ENCODE data around the gene DEFB126.
"Not testable (repeated sequence)": the region's sequence is repeated elsewhere in the genome, so short reads cannot be mapped to it uniquely, and the experiment has no call there.

The DEFB126 gene

GRCh38 chr20:142290-142689, at the start of gene DEFB126:
DEFB126 (plus strand) TSS chr20:142590; CDS start chr20:142629, 39 bp downstream.
- no peak for DNase-seq (ENCODE audit: low read depth, low spot score)

- no peak for DNase-seq (ENCODE audit: low read depth, low spot score)
Measured at GRCh38 chr20:93641-94040, 48.7 kb upstream of the DEFB126 start.

- no peak for DNase-seq (ENCODE audit: low read depth, low spot score)
Measured at GRCh38 chr20:95215-95614, 47.2 kb upstream of the DEFB126 start.

- not testable (repeated sequence) for DNase-seq (ENCODE audit: low read depth, low spot score)
Measured at GRCh38 chr20:97691-98090, 44.7 kb upstream of the DEFB126 start.

- no peak for DNase-seq (ENCODE audit: low read depth, low spot score)
Measured at GRCh38 chr20:101975-102374, 40.4 kb upstream of the DEFB126 start.

- DNase-seq (ENCODE audit: low read depth, low spot score) = no peak
Measured at GRCh38 chr20:103456-103855, 38.9 kb upstream of the DEFB126 start.

- no peak for DNase-seq (ENCODE audit: low read depth, low spot score)
Measured at GRCh38 chr20:112396-112795, 30.0 kb upstream of the DEFB126 start.

GRCh38 chr20:117518-117917, 24.9 kb upstream of the DEFB126 start:
- no peak for DNase-seq (ENCODE audit: low read depth, low spot score)

GRCh38 chr20:129786-130323, 12.5 kb upstream of the DEFB126 start:
- not testable (repeated sequence) for DNase-seq (ENCODE audit: low read depth, low spot score)

- no peak for DNase-seq (ENCODE audit: low read depth, low spot score)
Measured at GRCh38 chr20:137668-138490, 4.5 kb upstream of the DEFB126 start.

GRCh38 chr20:145877-146276, 3.5 kb downstream of the DEFB126 start:
- no peak for DNase-seq (ENCODE audit: low read depth, low spot score)

GRCh38 chr20:152131-152530, 9.7 kb downstream of the DEFB126 start:
- DNase-seq (ENCODE audit: low read depth, low spot score) = no peak

- DNase-seq (ENCODE audit: low read depth, low spot score) = no peak
Measured at GRCh38 chr20:157154-157553, 14.8 kb downstream of the DEFB126 start, which contains the start of gene DEFB127. DEFB127 (plus strand) TSS chr20:157454; CDS start chr20:157545, 91 bp downstream.

- no peak for DNase-seq (ENCODE audit: low read depth, low spot score)
Measured at GRCh38 chr20:164618-165017, 22.2 kb downstream of the DEFB126 start.

GRCh38 chr20:168876-169275, 26.5 kb downstream of the DEFB126 start:
- no peak for DNase-seq (ENCODE audit: low read depth, low spot score)

GRCh38 chr20:184288-184687, 41.9 kb downstream of the DEFB126 start:
- no peak for DNase-seq (ENCODE audit: low read depth, low spot score)

- no peak for DNase-seq (ENCODE audit: low read depth, low spot score)
Measured at GRCh38 chr20:187733-188132, 45.3 kb downstream of the DEFB126 start.

- DNase-seq (ENCODE audit: low read depth, low spot score) = no peak
Measured at GRCh38 chr20:189611-190010, 47.2 kb downstream of the DEFB126 start, which contains the start of gene DEFB128. DEFB128 (minus strand) TSS chr20:189711; CDS start chr20:189623, 88 bp downstream.

Data from activated CD4-positive, CD25-positive, alpha-beta regulatory T cell treated with anti-CD3 and anti-CD28 coated beads, Interleukin-2, amount 50 U/mL, for 16 hours (primary cell).